ENCODE results near the gene CEACAM3.

DNA sequence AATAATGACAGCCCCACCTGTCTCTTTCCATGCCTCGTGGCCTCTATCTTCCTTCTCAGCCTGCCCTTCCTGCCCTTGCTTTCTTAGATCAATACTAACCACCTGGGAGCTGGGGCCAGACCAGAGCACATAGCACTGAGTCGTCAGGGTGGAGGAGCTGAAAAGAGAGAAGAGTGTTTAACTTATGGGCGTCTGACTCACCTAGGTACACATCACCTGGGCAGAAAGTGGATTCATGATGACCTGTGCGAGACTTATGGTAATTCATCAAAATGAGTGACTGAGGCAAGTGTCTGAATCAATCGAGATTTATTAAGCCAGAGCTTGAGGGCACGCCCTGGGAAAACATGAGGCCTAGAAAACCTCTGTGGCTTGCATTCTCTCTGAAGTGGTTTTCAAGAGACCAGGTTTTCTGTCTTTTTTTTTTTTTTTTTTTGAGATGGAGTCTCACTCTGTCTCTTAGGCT, 21.8 kb upstream of the CEACAM3 start:
- TF ChIP-seq, protein P1, sequence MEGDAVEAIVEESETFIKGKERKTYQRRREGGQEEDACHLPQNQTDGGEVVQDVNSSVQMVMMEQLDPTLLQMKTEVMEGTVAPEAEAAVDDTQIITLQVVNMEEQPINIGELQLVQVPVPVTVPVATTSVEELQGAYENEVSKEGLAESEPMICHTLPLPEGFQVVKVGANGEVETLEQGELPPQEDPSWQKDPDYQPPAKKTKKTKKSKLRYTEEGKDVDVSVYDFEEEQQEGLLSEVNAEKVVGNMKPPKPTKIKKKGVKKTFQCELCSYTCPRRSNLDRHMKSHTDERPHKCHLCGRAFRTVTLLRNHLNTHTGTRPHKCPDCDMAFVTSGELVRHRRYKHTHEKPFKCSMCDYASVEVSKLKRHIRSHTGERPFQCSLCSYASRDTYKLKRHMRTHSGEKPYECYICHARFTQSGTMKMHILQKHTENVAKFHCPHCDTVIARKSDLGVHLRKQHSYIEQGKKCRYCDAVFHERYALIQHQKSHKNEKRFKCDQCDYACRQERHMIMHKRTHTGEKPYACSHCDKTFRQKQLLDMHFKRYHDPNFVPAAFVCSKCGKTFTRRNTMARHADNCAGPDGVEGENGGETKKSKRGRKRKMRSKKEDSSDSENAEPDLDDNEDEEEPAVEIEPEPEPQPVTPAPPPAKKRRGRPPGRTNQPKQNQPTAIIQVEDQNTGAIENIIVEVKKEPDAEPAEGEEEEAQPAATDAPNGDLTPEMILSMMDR (IDR thresholded peaks at IDR 0.05): no peak
- TF ChIP-seq POLR2A (IDR thresholded peaks at IDR 0.05) (no peak), EP300 (IDR thresholded peaks at IDR 0.05) (no peak)

Data from ovary (tissue), 3 donors.